ENCODE results near the gene CDK6. TPM values are rescaled to one million over a fixed set of nuclear protein-coding genes. Genes with fewer than 3 reads are reported as not detected.

The CDK6 gene
- total RNA-seq, 4 donors from 2014 or later = 11.2 to 18.5 (median 13.2) TPM

- 72 to 74% methylated on average over 2 of the region's 2 CpGs for WGBS, 2 donors
- H3K4me3 ChIP-seq (replicated peaks in 1 of 3) = no peak overlapping the region
- H3K4me1 ChIP-seq = peaks cover 9 to 19% of the 10 kb centered on the region in 2 donors
- no peaks in the 10 kb centered on the region for H3K9me3 ChIP-seq
- intact Hi-C loops (cut with DNase I) = no loop called here
- no peak for DNase-seq
- TF ChIP-seq CTCF (IDR thresholded peaks at IDR 0.05) (no peak), POLR2A (IDR thresholded peaks at IDR 0.05) (no peak)
- no peaks in the 10 kb centered on the region for H3K27me3 ChIP-seq
- H3K27ac ChIP-seq = no peak overlapping the region
- H3K36me3 ChIP-seq = no peaks in the 10 kb centered on the region
Measured at GRCh38 chr7:92794831-92795230, 41.5 kb downstream of the CDK6 start.

GRCh38 chr7:92794391-92794790 is 42.0 kb downstream of the CDK6 start:
- no peak for TF ChIP-seq POLR2A (IDR thresholded peaks at IDR 0.05)
- TF ChIP-seq CTCF (IDR thresholded peaks at IDR 0.05) = no peak
- WGBS, 2 donors = 93 to 94% methylated on average over 4 of the region's 4 CpGs
- DNase-seq = no peak
- Histone ChIP-seq H3K9me3 (no peaks in the 10 kb centered on the region), H3K4me3 (replicated peaks in 1 of 3) (no peak overlapping the region), H3K36me3 (no peaks in the 10 kb centered on the region), H3K4me1 (peaks cover 9 to 19% of the 10 kb centered on the region in 2 donors), H3K27ac (no peak overlapping the region), H3K27me3 (no peaks in the 10 kb centered on the region)
- intact Hi-C loops (cut with DNase I) = no loop called here

- Histone ChIP-seq H3K27ac (no peak overlapping the region), H3K36me3 (no peaks in the 10 kb centered on the region), H3K9me3 (no peaks in the 10 kb centered on the region), H3K4me3 (replicated peaks in 1 of 3) (no peak overlapping the region), H3K27me3 (no peaks in the 10 kb centered on the region), H3K4me1 (peaks cover 9 to 19% of the 10 kb centered on the region in 2 donors)
- WGBS, 2 donors = 36 to 48% methylated on average over 1 of the region's 1 CpG
- no peak for TF ChIP-seq CTCF (IDR thresholded peaks at IDR 0.05)
- TF ChIP-seq POLR2A (IDR thresholded peaks at IDR 0.05) = no peak
- intact Hi-C loops (cut with DNase I) = no loop called here
- no peak for DNase-seq
Measured at GRCh38 chr7:92793656-92794205, 42.6 kb downstream of the CDK6 start.

GRCh38 chr7:92790992-92791391 is 45.4 kb downstream of the CDK6 start:
- Histone ChIP-seq H3K27me3 (no peaks in the 10 kb centered on the region), H3K27ac (no peak overlapping the region), H3K9me3 (no peaks in the 10 kb centered on the region), H3K4me1 (peaks cover 11 to 17% of the 10 kb centered on the region in 2 donors), H3K36me3 (no peaks in the 10 kb centered on the region), H3K4me3 (replicated peaks in 1 of 3) (no peak overlapping the region)
- intact Hi-C loops (cut with DNase I) = no loop called here
- TF ChIP-seq POLR2A (IDR thresholded peaks at IDR 0.05) (no peak), CTCF (IDR thresholded peaks at IDR 0.05) (no peak)
- 78 to 96% methylated on average over 1 of the region's 1 CpG for WGBS, 2 donors
- DNase-seq = peak in 1 of 2 donors; percentile 8

GRCh38 chr7:92788559-92789183 is 47.7 kb downstream of the CDK6 start:
- 89 to 97% methylated on average over 1 of the region's 1 CpG for WGBS, 2 donors
- TF ChIP-seq CTCF (IDR thresholded peaks at IDR 0.05) = no peak
- no peak for TF ChIP-seq POLR2A (IDR thresholded peaks at IDR 0.05)

More at GRCh38 chr7:92788559-92789183, 47.7 kb downstream of the CDK6 start:
- DNase-seq = no peak
- peaks cover 14 to 19% of the 10 kb centered on the region in 2 donors for H3K4me1 ChIP-seq
- H3K4me3 ChIP-seq (replicated peaks in 1 of 3) = no peak overlapping the region
- intact Hi-C loops (cut with DNase I) = no loop called here
- no peak overlapping the region for H3K27ac ChIP-seq
- H3K9me3 ChIP-seq = no peaks in the 10 kb centered on the region
- no peaks in the 10 kb centered on the region for H3K27me3 ChIP-seq
- H3K36me3 ChIP-seq = no peaks in the 10 kb centered on the region

All from thyroid gland (tissue), 4 donors.